GM18499 (cell line): ENCODE results near the gene ARL15.
"Not testable (repeated sequence)": the region's sequence is repeated elsewhere in the genome, so short reads cannot be mapped to it uniquely, and the experiment has no call there.

ENCODE experiments used
- ATAC-seq: cut with Tn5 transposase; IDR thresholded peaks from one replicate; pipeline ENCODE4 v1.9.1; 2021; ENCODE audit warnings: moderate number of reproducible peaks; ENCODE audit not compliant: insufficient read depth, unreplicated experiment

The ARL15 gene

GRCh38 chr5:54310433-54311175, at the start of gene ARL15:
Gene ARL15 (minus strand): TSS chr5:54310573.
- ATAC-seq, result peak; percentile 92

GRCh38 chr5:54360089-54360488, 49.7 kb upstream of the ARL15 start:
- no peak for ATAC-seq

DNA sequence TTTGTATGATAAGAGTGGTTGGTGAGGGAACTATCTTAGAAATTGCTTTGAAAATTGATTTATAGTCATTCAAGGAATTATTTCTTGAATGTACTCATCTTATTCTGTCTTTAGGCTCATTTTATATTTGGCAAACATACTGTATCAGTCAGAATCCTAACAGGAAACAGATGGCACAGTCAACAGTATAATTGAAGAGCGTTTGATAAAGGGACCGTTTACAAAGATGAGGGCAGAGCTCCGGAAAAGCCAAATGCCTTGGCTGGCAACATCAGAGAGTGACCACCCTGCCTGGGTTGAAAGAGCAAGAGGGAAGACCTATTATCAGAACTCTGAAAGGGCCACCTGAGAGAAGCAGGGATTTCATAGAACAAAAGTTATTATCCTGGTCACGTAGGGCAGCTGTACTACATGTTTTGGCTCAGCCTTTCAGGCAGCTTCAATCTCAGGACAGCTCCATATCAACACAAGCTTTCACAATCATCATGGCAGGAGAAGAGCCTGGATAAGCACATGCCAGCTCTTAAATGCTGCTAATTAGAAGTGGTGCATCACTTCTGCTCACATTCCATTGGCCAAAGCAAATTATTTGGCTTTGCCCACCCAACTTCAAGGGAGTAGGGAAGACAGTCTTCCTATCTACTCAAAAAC, 47.2 kb upstream of the ARL15 start:
- no peak for ATAC-seq

- not testable (repeated sequence) for ATAC-seq
Measured at GRCh38 chr5:54353933-54354564, 43.7 kb upstream of the ARL15 start.

DNA sequence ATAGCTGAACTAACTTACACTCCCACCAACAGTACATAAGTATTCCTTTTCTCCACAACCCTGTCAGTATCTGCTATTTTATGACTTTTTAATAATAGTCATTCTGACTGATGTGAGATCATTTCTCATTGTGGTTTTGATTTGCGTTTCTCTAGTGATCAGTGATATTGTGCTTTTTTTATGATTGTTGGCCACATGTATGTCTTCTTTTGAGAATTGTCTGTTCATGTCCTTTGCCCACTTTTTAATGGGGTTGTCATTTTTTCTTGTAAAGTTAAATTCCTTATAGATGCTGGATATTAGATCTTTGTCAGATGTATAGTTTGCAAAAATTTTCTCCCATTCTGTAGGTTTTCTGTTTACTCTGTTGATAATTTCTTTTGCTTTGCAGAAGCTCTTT, 42.2 kb upstream of the ARL15 start:
- ATAC-seq, result not testable (repeated sequence)

DNA sequence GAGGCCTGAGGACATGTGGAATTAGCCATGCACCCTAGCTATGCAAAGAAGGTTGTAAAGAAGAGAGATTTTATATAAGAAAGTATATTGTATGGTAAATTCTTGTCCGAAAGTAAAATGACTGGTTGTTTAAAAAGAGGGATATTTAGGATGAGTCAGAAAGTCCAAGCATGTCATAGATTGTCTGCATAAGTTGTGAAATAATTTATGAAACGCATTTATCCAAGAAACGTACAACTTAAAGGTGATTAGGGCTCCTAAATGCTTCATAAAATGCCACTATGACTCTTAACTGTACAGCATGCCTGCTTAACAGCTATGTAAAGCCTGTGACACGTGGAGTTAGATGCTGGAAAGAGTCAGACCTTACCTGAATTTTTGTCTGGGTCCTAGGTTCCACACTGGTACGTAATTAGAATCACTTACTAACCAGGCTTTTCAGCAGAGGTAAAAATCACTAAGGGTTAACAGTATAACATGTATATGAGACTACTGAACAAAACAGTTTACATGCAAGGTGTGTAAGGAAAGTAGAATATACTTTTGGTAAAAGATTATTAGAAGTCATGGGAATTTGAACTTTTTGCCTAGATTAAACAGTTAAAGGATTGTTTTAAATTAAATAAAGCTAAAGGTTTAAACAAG, 37.0 kb upstream of the ARL15 start:
- ATAC-seq, result no peak

DNA sequence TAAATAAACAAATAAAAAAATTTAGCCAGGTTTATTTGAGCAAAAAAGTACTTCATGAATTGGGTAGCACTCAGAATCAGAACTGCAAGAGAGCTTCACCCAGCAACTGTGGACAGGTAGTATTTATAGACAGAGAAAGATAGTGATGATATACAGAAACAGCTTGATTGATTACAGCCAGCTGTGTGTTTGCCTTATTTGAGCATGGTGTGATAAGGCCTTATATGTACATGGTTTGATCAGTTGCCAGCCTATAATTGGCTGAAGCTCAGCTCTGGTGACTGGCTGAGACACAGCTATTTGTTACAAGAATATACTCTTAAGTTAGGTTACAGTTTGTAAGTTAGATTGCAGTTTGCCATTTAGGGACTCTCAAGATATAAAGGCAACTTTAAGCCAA, 34.3 kb upstream of the ARL15 start:
- ATAC-seq, result no peak

GRCh38 chr5:54341971-54342370, 31.6 kb upstream of the ARL15 start:
- ATAC-seq, result no peak

- ATAC-seq, result no peak
Measured at GRCh38 chr5:54337523-54337922, 27.1 kb upstream of the ARL15 start.

- no peak for ATAC-seq
Measured at GRCh38 chr5:54332720-54333119, 22.3 kb upstream of the ARL15 start.

- ATAC-seq, result no peak
Measured at GRCh38 chr5:54329731-54330709, 19.6 kb upstream of the ARL15 start.

- no peak for ATAC-seq
Measured at GRCh38 chr5:54326662-54327270, 16.4 kb upstream of the ARL15 start.

GRCh38 chr5:54325610-54326311, 15.4 kb upstream of the ARL15 start:
- no peak for ATAC-seq

GRCh38 chr5:54325272-54325609, 14.9 kb upstream of the ARL15 start:
- no peak for ATAC-seq

DNA sequence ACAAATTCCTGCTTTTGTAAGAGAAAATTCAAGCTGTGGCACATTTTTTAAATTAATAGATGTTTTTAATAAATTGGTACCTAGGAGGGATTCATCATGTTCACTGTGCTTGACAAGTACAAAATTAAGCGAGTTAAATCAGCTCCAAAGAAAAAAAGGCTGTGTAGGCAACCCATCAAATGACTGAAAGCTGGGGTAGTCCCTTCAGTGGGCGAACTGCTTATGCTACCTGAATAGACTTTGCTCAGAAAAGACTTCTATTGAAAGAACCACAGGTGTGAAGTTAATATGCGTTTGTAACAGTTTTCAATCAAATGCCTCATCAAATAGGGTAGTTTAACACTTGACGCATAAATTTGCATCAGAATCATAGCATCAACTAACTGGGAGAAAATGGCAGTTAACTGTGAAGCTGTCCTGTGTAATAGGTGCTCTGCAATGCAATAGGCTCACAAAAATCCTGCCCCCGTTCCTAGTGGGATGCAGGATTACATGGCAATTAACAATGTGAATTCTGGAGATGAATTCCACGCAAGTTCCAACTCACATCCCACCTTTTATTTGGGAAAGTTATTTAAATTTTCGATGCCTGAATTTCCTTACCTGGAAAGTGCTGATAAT, 14.4 kb upstream of the ARL15 start:
- no peak for ATAC-seq

GRCh38 chr5:54323495-54323894, 13.1 kb upstream of the ARL15 start:
- no peak for ATAC-seq

GRCh38 chr5:54320256-54320655, 9.9 kb upstream of the ARL15 start:
- ATAC-seq, result no peak

- no peak for ATAC-seq
Measured at GRCh38 chr5:54317511-54318260, 7.3 kb upstream of the ARL15 start.
